OCI-LY1 (cell line): Measurements from ENCODE around the gene RGS13.

Source experiments
- CTCF ChIP-seq: fragments of 200-600 bp; sonication (generic), shearing (Covaris generic); IDR thresholded peaks from 2 replicates; pipeline ENCODE4 v1.5.1; 2017; ENCODE audit warnings: mild to moderate bottlenecking, antibody characterized with exemption, low read length, moderate library complexity, mixed read lengths
- EZH2 ChIP-seq: fragments of 200-600 bp; sonication (generic), shearing (Covaris generic); IDR thresholded peaks from 2 replicates; pipeline ENCODE4 v1.8.0; 2017; ENCODE audit warnings: borderline replicate concordance, mixed run types, mild to moderate bottlenecking, antibody characterized with exemption, low read length, moderate library complexity, mixed read lengths

- TF ChIP-seq CTCF: no peak
- TF ChIP-seq EZH2: no peak
These were observed 9.4 kb upstream of the RGS13 start for GRCh38 chr1:192626366-192627179.
